ENCODE results near the gene SIL1. TPM values are rescaled to one million over a fixed set of nuclear protein-coding genes. Genes with fewer than 3 reads are reported as not detected.
"Not testable (repeated sequence)": the region's sequence is repeated elsewhere in the genome, so short reads cannot be mapped to it uniquely, and the experiment has no call there.

The SIL1 gene
- total RNA-seq, 2 experiments from 2014 or later: 26.3 to 27.2 TPM

GRCh38 chr5:139088024-139088423 lies 110.1 kb downstream of the SIL1 start:
- CTCF ChIA-PET: no interaction called here
- POLR2A ChIA-PET: no interaction called here

- ChIA-PET POLR2A (no interaction called here), CTCF (no interaction called here)
Measured at GRCh38 chr5:139082813-139083498, 115.2 kb downstream of the SIL1 start.

DNA sequence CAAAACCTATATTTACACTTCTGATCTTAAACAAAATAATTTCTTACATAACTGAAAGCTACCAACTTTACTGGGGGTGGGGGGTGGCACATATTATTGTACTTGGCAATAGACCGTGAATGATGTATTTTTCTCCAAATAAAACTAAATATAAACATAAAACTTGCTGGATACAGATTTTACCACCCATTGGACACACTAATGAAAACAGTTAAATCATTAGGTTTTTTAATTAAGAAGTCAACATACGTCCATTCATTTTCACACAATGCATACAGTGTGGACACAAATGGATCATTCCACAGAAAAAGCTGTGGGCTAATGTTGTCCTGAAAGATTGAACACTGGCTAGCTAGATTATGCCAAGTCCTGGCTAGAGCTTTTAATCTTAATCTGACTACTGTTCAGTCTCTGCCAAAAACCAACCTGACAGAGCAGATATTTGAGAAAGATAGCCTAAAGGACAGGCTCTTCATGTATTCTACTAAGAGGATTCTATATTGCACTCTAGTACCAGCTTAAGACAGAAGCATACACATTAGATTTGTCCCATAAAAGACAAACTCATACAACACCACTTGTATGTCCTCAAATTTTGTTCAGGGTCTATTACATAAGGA lies 118.1 kb downstream of the SIL1 start:
- ChIA-PET CTCF (no interaction called here), POLR2A (no interaction called here)

- ChIA-PET POLR2A (no interaction called here), CTCF (no interaction called here)
Measured at GRCh38 chr5:139079225-139079990, 118.8 kb downstream of the SIL1 start.

DNA sequence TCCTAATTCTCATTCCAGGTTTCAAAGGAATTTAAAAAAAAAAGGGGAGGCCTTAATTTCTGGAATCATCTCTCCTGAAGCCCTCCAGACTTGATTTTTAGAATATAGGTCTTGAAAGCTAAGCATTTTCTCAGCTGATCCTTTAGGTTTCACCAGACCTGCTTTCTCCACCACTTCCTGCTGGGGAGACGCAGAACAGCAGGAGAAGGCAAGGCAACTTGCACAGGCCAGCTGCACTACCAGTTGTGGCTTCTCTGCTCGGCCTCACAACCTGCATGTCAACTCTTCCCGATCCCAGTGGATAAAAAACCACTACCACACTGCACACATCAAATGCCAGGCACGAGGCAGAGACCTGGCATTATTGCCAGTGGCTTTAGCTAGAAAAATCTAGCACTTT lies 119.8 kb downstream of the SIL1 start:
- CTCF ChIA-PET: no interaction called here
- POLR2A ChIA-PET: no interaction called here

DNA sequence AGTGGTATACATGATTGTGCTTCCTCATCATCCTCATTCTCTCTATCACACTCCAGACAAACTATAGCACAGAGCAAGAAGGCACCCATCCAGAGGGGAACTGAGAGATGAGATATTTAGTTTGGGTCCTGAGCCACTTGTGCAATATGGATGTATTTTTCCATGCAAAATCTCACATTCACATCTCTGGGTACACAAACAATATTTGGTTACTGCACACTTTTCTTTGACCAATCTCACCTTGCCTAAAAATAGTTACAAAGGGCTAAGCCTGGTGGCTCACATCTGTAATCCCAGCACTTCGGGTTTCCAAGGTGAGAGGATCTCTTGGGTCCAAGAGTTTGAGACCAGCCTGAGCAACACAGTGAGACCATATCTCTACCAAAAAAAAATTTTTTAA lies 120.3 kb downstream of the SIL1 start:
- ChIA-PET POLR2A (no interaction called here), CTCF (no interaction called here)

GRCh38 chr5:139076111-139076510 lies 122.1 kb downstream of the SIL1 start:
- ChIA-PET CTCF (interaction anchor here (1.0 kb wide), 1 partner anchor 9 kb away, joined by 3 read pairs; no protein-coding TSS in a partner anchor), POLR2A (no interaction called here)

- ChIA-PET CTCF (interaction anchor here (1.0 kb wide), 1 partner anchor 10 kb away, joined by 3 read pairs; no protein-coding TSS in a partner anchor), POLR2A (no interaction called here)
Measured at GRCh38 chr5:139075066-139076050, 122.8 kb downstream of the SIL1 start.

DNA sequence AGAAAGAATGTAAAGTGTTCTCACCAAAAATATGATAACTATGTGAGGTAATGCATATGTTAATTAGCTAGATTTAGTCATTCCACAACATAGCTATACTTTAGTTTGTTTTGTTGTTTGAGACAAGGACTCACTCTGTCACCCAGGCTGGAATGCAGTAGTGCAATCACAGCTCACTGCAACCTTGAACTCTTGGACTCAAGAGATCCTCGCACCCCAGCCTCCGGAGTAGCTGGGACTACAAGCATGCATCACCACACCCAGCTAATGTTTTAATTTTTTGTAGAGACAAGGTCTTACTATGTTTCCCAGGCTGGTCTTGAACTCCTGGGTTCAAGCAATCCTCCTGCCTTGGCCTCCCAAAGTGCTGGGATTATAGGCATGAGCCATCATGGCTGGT lies 124.2 kb downstream of the SIL1 start:
- POLR2A ChIA-PET, CTCF ChIA-PET: not testable (repeated sequence)

DNA sequence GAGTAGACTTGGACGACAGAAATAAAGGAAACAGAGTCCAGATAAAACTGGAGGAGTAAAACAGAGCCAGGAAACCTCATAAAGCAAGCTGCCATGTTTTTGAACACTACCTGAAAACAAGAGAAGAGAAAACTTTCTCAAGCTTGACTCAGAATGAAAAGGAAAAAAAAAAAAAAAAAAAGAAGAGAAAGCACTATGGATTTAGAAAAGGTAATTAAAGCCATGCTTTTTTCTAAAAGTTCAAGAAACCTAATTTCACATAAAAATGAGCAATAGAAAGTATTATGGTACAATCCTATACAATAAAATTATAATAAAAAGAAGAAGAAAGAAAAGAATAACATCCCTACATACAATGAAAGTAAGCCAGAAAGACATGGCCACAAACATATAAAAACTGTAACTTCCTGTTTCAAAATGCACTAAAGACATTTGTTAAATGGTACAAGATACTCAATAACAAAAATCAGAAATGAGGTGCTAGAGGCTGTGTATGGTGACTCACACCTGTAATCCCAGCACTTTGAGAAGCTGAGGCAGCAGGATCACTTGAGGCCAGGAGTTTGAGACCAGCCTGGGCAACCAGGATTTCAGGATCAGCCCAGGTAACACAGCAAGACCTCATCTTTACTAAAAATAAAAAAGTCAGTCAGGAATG lies 129.5 kb downstream of the SIL1 start:
- ChIA-PET CTCF (interaction anchor here (0.6 kb wide), 1 partner anchor 328 kb away, joined by 3 read pairs; no protein-coding TSS in a partner anchor), POLR2A (no interaction called here)

- CTCF ChIA-PET: interaction anchor here (0.6 kb wide), 1 partner anchor 328 kb away, joined by 3 read pairs; no protein-coding TSS in a partner anchor
- POLR2A ChIA-PET: no interaction called here
Measured at GRCh38 chr5:139068060-139068459, 130.1 kb downstream of the SIL1 start.

GRCh38 chr5:139065306-139065705 lies 132.9 kb downstream of the SIL1 start:
- CTCF ChIA-PET: no interaction called here
- POLR2A ChIA-PET: no interaction called here

DNA sequence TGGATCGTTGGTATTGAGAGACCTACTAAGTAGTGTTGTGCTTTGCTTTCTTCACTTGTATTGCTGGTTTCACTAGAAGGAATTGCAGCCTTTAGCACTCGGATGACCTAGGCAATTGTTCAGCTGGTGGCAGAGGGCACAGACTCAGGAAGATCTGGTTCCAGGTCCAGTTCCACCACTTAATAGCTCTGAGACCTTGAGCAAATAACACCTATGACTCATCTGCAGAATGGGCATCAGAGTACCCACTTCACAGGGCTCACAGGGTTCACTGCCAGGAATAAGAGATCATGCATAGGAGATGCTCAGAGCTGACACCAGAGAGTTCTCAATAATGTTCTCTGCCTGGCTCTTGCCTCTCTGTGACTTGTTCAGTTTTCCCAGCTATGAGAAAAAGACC lies 133.6 kb downstream of the SIL1 start:
- ChIA-PET CTCF (no interaction called here), POLR2A (no interaction called here)

DNA sequence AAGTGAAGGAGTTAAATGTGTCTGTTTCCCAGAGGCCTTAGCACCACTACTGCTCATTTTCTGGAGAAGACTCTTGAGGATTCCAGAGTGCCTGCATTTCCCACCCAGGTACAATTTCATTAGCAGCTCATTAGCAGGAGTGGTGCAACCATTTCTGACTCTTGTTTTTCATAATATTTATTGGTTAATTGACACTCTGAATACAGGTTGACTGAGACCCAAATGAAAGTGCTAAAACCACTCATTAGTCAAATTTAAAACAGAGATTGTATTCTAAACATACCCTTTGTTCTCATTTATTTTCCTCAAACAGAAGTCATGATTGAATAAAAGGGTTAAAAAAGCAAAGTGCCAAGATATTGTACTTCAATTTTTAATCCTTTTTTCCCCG lies 134.5 kb downstream of the SIL1 start:
- ChIA-PET POLR2A (no interaction called here), CTCF (no interaction called here)

- ChIA-PET CTCF (no interaction called here), POLR2A (no interaction called here)
Measured at GRCh38 chr5:139062910-139063663, 135.1 kb downstream of the SIL1 start.

DNA sequence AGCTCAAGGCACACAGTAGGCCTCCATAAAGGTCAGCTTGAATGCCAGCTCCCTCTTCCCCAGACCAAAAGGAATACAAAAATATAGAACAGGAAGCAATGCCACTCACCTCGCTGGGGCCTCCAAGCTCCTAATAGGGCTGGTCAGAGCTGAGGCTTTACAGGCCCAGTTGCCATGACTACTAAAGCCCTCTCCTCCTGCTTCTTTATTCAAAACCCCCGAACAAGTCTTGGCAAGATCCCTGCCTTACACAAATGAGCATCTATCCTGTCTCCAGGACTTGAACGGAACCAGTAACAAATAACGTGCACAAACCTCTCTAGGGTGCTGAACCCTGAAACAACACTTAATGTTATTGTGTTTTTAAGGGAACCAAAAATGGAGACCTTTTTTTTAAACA lies 136.3 kb downstream of the SIL1 start:
- POLR2A ChIA-PET: no interaction called here

GRCh38 chr5:139061274-139061673 lies 136.9 kb downstream of the SIL1 start:
- ChIA-PET CTCF (no interaction called here), POLR2A (no interaction called here)

More for the DNA sequence above, 136.3 kb downstream of the SIL1 start:
- CTCF ChIA-PET: no interaction called here

DNA sequence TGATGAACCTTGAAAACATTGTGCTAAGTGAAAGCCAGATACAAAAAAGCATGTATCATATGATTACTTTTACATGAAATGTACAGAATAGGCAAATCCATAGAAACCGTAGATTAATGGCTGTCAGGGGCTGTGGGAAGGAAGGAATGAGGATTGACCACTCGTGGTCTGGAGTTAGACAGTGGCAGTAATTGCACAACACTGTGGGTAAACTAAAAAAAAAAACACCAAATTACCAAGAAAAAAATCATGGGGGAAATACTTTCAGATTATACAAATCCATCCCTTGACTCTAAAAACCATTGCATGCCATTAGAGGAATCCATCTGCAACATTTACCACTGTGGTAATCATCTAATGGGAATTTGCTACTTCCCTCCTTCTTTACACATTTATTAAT lies 140.0 kb downstream of the SIL1 start:
- CTCF ChIA-PET: no interaction called here
- POLR2A ChIA-PET: no interaction called here

Data from activated CD8-positive, alpha-beta memory T cell treated with anti-CD3 and anti-CD28 coated beads for 36 hours (primary cell).